ENCODE data around the gene KRTAP8-1.
A peak's percentile ranks its signal among the peaks of the same experiment; 100 is the strongest.

KRTAP8-1 gene, protein sequence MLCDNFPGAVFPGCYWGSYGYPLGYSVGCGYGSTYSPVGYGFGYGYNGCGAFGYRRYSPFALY

GRCh38 chr21:30813174-30813573, at the start of gene KRTAP8-1:
Gene KRTAP8-1 (minus strand): TSS chr21:30813274. CDS start chr21:30813220, 54 bp downstream.
- no peak for DNase-seq (ENCODE audit: low spot score)

DNA sequence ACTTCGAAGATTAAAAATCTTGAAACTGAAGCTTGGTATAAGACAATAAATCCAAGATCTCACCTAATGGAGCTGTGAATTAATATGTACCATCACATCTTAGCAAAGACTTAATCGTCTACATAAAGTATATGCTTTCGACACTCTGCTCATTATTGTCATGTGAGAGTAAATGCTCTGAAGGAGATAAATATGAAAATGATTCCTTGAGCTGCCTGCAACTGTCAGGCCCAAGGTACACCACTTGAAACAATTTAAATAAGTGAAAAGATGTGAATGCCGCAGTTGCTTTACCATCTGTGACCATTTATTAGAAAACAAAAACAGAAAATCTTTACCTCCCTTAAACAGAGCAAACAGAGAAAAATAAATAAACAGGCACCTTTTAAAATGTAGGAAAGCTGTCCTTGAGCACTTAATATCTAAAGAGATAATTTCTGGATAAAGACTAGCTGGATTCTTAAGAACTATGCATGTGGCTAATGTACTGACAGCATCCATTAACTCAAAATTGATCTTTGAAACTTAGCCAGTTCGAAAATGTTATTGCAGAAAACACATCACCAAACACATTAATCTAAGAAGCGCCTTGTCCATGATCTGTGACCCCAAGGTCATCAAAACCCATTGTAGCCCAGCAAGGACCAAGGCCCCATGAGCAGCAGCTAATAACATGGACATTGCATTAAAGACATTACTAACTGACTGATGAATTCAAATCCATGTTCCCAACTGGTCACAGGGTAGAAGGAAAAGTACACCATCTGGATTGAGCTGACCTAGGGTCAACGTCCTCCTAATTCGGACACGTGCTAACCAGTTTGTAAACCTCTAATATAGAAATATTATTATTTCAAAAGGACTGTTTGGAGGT, 34.8 kb upstream of the KRTAP8-1 start:
- DNase-seq (ENCODE audit: low spot score) = no peak

DNA sequence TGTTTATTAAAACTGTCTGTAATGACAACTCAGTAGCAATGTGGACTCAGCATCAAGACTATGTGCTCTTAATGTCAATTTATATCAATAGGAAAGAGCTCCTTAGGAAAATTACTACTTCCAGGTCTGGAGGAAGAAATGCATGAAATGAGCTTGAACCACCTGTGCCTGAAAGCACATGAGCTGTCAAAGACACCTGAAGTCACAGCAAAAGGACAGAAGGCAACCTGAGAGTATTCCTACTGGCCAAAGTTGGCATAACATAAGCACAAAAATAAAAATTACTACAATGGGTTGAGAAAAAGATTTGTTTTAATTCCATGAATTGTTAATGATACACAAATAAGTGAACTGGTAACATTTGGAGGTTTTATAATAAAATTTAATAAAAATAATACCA, 29.9 kb upstream of the KRTAP8-1 start:
- DNase-seq (ENCODE audit: low spot score) = no peak

GRCh38 chr21:30839304-30839703, 26.2 kb upstream of the KRTAP8-1 start:
- peak; percentile 29 for DNase-seq (ENCODE audit: low spot score)

GRCh38 chr21:30838536-30838935, 25.5 kb upstream of the KRTAP8-1 start:
- DNase-seq (ENCODE audit: low spot score) = no peak

DNA sequence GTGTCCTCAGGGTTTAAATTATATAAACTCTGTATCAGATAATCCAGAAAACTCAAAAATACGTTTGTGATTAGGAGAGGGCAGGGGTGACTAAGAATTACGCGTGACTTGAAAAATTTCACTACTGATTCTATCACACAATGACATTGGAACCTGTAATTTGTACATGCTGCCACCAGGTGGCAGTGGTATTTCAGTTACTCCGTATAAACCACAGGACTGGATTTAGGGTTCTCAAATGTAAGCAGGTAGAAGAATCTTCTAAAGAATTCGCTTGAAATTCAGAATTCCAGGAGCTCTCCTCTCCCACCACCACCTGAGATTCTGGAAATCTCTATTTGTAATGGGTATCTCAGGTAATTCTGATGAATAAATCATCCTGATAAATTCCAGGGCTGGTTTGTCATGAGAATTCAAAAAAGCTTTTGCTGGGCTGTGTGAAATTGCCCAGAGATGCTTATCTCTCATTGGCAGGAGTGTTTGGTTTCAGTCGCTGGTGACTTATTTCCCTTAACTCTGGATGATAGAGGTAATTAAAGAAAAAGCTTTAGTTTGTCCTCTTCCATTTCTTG, 18.2 kb upstream of the KRTAP8-1 start:
- no peak for DNase-seq (ENCODE audit: low spot score)

DNA sequence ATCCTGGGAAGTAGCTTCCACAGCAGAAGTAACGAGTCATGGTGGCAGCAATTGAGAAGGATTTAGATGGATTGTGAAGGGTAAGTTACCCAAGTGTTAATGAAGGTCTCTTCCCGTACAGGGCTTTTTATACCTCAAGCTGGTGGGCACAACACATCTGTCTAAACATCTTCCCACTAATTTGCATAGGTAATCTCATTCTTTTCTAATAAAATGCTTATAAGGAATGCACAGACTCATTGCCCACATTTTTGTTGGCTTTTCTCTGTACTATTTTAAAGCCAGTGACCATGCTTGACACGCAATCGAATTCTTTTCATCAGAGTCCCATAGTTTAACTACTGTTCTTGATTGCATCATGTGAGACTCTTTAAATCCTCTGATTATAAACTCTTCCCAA, 16.6 kb upstream of the KRTAP8-1 start, which contains the start of gene KRTAP7-1:
KRTAP7-1 (minus strand) TSS at position 101 of the 400 bp plus-strand sequence; CDS start at position 40, 61 bp downstream.
- DNase-seq (ENCODE audit: low spot score) = no peak

DNA sequence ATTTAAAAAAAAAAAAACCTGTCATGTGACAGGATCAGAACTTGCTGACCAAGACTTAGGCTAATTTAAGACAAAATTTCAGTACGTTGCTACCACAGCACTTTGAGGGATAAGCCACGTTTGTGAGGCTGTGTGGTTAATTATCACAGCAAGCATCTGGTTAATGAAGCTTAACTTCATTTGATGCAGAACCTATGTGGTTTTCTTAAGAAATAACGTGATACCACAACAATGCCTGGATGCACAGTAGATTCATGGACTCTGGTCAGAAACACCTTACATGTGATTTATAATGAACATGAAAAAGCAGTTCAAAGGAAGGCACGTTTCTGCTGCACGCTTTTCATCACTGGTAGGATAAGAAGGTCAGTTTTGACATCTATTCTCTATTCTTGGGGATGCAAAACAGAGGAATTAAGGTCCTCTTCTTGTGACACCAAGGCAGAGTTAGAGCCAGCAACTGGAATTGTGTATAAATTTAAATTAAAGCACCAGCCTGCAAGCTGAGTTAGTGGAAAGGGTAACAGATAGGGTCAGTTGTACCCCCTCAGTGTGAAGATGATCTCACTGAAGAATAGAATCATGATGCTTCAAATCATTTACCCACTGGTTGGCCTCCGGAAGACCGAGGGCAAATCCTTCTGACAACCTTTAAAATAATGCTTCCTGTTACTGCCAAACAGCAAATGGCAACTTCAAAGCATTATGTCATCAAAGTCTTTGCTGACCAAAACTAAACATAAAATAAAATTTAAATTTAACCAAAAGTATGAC, 6.0 kb upstream of the KRTAP8-1 start:
- no peak for DNase-seq (ENCODE audit: low spot score)

DNA sequence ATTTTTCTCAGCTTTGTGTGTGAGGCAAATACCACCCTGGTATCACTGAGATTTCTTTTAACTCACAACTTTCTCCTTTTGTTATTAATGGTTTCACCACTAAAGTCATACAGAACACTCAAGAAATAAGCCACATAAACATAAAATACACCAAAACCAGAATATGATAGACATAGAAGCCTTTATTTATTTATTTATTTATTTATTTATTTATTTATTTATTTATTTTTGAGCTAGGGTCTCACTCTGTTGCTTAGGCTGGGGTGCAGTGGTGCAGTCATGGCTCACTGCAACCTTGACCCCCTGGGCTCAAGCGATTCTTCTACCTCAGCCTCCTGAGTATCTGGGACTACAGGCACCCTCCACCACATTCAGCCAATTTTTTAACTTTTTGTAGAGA, 12.5 kb downstream of the KRTAP8-1 start:
- DNase-seq (ENCODE audit: low spot score) = no peak

GRCh38 chr21:30793581-30794314, 19.3 kb downstream of the KRTAP8-1 start:
- DNase-seq (ENCODE audit: low spot score) = no peak

DNA sequence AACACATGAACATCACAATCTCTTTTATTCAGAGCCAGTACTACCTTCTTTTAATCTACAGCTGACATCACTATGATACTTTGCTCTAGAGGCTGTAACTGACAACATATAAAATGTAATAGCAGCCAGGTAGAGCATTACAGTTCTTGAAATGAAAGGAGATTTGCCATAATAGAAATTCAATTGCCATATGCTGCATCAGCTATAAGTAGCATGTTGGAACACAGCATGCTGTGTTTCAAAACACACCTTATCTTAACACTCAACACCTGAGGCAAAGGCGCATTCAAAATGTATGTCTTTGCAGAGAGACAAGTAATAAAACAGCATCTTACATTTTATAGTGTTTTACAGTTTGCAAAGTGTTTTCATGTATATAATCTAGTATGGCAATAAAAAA, 33.8 kb downstream of the KRTAP8-1 start:
- no peak for DNase-seq (ENCODE audit: low spot score)

DNA sequence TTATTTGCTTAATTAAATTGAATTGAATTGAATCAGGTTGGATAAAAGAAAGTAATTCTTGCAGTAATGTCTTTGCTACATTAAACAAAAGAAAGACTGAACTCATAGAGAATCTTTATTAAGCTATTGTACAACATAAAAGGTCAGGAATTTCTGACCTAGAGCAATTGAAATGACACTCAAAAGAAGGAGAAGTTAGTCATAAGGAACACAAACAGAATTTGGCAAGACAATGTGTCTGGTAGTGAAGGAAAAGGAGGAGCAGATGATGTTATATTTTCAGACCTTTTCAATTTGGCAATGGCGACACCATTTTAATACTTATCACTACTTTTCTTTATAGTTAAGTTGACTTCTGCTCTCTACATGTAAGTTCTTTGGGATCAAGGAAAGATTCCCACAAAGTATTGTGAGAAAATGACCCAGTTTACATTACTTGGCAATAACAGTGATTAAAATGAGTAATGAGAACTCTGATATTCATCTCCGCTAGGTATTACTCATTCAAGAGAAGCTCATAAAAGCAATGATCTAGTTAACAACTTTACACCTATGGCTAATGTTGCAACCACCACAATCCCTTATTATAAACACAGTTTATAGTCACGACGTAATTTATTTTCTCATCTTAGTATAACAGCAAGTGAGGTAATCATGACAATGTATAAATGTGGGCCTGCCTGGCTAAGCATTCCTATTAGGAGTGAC, 43.2 kb downstream of the KRTAP8-1 start:
- no peak for DNase-seq (ENCODE audit: low spot score)

All from LoVo (cell line).